D721Med (cell line): ENCODE results near the gene NOP16.

Source experiments
- DNase-seq: peaks from one replicate; pipeline ENCODE4 v3.0.0; 2011; ENCODE audit warnings: low spot score; ENCODE audit not compliant: insufficient read length
- FAIRE-seq: peaks from 2 replicates; lab custom pipeline; 2011; peaks lifted over from hg19 to GRCh38; lab: Jason Lieb, UNC
- TF ChIP-seq, protein P1 (sequence below): IDR thresholded peaks from 2 replicates; pipeline ENCODE4 v1.5.1; 2012; ENCODE audit warnings: mild to moderate bottlenecking, control low read depth; ENCODE audit not compliant: insufficient read depth; ENCODE audit errors: missing control alignments

The NOP16 gene

DNA sequence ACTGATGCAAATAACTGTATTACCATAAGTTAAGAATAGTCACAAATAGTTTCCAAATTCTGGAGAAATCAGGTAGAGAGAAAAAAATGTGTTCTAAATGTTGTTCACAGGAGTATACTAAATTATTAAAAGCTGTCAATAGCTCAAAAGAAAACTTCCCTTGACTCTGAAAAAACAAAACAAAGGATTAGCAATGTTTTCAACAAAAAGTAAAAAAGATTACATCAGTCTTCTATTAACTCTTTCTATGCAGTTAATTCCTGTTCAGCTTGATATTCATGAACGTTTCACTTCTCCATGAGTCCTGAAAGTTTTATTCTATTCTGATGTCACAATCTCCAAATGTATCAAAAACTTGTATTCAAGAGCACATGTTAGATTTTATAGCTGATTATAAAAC, 37.4 kb upstream of the NOP16 start:
- DNase-seq (no peak), FAIRE-seq (no peak)
- TF ChIP-seq, protein P1, sequence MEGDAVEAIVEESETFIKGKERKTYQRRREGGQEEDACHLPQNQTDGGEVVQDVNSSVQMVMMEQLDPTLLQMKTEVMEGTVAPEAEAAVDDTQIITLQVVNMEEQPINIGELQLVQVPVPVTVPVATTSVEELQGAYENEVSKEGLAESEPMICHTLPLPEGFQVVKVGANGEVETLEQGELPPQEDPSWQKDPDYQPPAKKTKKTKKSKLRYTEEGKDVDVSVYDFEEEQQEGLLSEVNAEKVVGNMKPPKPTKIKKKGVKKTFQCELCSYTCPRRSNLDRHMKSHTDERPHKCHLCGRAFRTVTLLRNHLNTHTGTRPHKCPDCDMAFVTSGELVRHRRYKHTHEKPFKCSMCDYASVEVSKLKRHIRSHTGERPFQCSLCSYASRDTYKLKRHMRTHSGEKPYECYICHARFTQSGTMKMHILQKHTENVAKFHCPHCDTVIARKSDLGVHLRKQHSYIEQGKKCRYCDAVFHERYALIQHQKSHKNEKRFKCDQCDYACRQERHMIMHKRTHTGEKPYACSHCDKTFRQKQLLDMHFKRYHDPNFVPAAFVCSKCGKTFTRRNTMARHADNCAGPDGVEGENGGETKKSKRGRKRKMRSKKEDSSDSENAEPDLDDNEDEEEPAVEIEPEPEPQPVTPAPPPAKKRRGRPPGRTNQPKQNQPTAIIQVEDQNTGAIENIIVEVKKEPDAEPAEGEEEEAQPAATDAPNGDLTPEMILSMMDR = no peak

DNA sequence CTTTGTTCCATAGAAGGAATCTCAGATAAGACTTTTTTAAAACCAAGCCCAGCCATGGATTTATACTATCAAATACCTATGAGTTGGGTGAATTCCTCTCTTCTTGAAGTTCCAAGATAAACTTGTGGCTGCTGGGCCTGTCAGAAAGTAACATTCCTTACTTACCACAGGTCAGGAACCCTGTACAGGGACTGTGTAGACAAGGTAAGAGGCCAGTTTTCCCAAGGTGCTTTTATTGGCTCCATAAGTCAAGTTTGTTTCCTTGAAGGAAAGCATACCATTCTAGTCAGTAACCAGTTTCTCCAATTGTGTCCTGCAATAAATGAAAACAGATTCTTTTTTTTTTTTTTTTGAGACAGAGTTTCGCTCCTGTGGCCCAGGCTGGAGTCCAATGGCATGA, 36.7 kb upstream of the NOP16 start:
- FAIRE-seq (no peak), DNase-seq (no peak)
- TF ChIP-seq, protein P1 = no peak

DNA sequence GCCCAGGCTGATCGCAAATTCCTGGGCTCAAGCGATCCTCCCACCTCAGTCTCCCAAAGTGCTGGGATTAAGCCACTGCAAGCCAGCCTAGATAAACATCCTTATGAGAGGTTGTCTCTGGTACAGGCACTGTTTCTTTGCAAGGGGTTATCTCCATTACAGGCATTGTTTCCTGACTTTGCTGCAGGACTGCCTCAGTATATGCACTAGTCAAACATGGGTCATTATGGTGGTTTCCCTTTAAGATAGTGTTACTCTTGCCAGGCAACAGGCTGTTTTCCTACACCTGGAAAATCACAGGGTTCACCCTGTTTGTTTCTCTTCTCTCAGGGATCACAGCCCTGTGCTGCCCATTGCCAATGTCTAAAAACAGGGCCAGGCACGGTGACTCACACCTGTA, 35.8 kb upstream of the NOP16 start:
- TF ChIP-seq, protein P1 = no peak
- FAIRE-seq (no peak), DNase-seq (no peak)

DNA sequence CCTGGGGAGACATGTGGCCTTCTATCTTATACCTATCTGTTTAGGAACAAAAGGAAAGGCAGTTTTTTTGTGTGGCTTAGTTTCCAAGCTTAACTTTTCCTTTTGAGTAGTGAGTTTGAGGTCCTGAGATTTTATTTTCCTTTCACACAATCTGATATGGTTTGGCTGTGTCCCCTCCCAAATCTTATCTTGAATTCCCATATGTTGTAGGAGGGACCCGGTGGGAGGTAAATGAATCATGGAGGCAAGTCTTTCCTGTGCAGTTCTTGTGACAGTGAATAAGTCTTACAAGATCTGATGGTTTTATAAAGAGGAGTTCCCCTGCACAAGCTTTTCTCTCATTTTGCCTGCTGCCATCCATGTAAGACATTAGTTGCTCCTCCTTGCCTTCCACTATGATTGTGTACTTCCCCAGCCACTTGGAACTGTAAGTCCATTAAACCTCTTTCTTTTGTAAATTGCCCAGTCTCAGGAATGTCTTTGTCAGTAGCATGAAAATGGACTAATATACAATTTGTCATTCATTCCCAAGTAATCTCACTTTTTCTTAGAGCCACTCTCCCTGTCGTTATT, 32.7 kb upstream of the NOP16 start:
- FAIRE-seq (no peak), DNase-seq (no peak)
- TF ChIP-seq, protein P1 = no peak

DNA sequence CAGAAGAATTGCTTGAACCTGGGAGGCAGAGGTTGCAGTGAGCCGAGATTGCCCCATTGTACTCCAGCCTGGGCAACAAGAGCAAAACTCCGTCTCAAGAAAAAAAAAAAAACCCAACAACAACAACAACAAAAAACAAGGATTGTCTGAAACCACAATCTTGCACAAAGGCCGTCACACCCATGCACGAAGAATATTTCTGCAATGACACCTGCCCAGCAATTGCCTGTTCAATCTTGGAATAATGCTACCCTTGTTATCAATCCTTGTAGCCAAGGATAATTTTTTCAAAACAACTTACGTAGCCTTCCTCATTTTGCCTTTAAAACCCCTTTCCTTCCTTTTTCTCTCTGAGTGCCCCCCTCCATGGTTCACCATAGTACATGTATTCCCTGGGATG, 31.7 kb upstream of the NOP16 start:
- no peak for DNase-seq
- no peak for FAIRE-seq
- TF ChIP-seq, protein P1 = no peak

DNA sequence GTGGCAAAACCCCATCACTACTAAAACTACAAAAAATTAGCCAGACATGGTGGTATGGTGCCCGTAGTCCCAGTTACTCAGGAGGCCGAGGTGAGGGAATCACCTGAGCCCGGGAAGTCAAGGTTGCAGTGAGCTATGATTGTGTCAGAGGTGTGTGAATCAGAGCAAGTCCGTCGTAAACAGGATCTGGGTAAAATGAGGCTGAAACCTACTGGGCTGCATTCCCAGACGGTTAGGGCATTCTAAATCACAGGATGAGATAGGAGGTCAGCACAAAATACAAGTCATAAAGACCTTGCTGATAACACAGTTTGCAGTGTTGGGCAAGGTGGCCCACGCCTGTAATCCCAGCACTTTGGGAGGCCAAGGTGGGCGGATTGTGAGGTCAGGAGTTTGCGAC, 29.9 kb upstream of the NOP16 start:
- FAIRE-seq (no peak), DNase-seq (no peak)

DNA sequence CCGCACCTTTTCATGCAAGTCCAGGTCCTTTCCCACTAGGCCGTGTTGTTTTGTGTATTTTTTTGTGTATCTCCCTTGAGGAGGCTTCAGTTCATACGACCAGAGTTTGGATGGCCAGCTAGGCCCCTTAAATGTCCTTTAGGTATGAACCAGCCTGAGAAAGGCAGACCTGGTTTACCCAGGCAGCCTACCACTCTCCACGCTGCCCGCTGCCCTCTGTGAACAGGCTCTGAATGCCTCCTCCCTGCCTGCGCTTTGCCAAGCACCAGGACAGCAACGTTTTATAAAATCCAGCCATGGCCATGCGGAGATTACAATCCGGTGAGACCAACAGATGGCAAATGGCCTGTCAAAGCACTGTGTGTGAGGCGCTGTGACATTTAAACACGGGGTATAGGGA, 28.6 kb upstream of the NOP16 start:
- FAIRE-seq = no peak
- TF ChIP-seq, protein P1 = no peak

More for the DNA sequence above, 29.9 kb upstream of the NOP16 start:
- TF ChIP-seq, protein P1 = no peak

More for the DNA sequence above, 28.6 kb upstream of the NOP16 start:
- DNase-seq = no peak
